ENCODE data around the gene BCL11A.
"Not testable (repeated sequence)": the region's sequence is repeated elsewhere in the genome, so short reads cannot be mapped to it uniquely, and the experiment has no call there.

The BCL11A gene

DNA sequence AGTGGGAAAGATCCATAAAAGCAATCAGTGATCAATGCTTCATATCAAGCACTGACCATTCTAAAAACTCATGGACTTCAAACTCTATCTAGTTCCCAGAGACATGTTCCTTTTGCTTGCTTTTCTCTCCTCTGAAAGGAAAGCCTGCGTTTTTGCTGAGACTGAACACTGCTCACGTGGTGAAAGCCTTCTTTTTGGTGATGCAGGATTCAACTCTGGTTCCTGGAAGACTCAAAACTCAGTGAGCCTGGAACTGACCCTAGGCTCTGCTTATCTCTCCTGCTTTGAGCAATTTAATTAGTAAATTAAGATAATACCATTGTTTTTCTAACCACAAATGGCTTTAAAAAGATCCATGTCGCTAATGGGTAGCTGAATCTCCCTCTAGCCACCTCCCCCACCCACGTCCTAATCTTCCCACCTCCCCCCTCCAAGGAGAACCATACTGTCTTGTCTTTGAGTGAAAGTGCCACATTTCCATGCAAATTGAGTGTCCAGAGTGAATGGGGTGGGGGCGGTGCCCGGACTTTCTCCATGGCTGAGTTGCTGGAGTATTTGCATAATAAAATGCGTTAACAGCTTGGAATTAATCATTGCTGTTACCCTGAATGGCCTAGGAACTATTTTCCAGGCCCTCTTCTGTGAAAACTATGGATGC, 130.5 kb downstream of the BCL11A start:
- no peak for DNase-seq

DNA sequence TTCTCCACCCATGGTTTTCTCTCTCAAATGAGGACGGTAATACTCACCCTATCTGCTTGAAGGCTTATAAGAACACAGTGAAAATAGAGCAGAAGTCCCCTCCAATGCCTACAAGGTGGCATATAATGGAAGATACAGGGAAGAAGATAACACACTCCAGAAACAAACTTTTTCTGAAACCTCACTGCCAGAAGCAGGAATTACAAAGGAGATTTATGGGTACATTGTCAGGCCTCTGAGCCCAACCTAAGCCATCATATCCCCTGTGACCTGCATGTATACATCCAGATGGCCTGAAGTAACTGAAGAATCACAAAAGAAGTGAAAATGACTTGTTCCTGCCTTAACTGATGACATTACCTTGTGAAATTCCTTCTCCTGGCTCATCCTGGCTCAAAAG, 136.2 kb downstream of the BCL11A start:
- not testable (repeated sequence) for DNase-seq

DNA sequence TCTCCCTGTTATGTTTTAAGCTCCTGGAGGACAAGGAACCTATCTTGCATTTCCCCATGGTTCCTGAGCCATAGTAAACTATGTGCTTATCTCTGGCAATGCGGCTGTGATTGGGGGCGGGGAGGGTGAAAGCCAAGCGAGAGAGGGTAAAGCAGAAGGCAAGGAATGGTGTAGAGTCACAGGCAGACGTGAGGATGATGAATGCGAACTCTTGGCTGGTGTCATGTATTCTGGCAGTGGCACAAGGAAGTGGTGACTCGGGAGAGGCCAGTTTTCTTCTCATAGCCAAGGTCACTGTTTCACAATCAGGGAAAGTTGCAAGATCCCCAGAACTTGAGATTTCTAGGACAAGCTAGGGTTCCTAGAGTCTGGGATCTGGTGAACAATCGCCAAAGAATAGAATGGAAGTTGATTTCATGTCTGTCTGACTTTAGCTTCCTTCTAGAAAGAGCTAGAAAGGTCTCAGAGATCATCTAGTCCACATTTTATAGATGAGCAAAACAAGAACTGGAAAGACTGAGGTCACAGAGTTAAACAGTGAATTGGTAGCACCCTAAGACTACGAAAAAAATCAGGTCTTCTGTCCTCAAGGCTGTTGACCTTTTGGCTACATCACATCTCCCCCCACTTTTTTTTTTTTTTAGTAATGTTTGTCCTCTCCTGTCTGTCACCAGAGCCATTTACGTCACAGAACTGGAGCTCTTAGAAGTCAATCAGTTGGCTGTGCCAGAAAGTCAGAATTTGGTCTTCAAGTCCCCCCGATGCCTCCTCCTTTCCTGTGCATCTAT, 137.0 kb downstream of the BCL11A start:
- DNase-seq, result no peak

DNA sequence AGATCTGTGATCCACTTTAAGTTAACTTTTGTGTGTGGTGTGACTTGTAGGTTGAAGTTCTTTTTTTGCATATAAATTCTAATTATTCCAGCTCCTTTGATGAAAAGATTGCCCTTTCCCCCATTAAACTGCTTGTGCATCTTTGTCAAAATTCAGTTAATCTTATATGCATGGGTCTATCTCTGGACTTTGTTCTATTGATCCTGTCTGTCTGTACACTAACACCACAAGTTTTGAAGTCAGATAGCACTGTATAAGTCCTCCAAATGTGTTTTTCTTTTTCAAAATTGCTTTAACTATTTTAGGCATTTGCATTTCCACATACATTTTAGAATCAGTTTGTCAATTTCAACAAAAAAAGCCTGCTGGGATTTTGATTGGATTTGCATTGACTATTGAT, 137.6 kb downstream of the BCL11A start:
- DNase-seq, result no peak

DNA sequence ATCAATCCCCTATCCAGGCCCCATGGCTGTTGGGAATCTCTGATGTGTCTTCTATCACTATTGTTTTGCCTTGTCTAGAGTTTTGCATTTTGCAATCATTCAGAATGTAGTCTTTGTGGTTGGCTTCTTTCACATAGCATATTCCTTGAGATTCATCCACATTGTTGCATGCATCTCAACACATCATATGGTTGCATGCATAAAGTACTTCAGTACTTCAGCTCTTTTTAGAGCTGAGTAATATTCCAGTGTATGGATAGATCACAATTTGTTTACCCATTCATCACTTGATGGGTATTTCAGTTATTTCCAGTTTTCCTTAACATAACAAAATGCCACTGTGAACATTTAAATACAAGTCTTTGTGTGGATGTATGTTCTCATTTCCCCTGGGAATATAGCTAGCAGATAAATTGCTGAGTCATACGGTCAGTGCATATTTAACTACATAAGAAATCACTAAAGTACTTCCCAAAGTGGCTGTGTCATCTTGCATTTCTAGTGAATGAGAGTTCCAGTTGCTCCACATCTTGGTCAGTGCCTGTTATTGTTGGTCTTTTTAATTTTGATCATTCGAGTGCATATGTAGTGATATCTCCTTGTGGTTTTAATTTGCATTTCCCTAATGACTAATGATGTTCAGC, 138.8 kb downstream of the BCL11A start:
- DNase-seq, result no peak

DNA sequence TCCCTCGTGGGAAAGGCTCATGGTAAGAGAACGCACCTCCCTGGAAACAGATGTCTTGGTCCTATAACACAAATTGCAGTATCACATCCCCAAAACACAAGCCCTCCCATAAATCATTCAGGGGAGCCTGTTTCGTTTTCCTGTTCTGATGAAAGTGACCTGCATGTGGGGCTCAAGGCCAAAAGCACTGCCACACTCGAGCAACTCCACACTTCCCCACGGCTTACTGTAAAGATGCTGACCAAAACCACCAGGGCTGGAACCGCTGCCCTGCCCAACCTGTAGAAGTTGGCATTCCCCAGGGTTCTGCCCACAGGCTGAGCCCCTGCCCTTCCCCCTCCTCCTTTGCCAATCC, 139.7 kb downstream of the BCL11A start:
- DNase-seq, result no peak

DNA sequence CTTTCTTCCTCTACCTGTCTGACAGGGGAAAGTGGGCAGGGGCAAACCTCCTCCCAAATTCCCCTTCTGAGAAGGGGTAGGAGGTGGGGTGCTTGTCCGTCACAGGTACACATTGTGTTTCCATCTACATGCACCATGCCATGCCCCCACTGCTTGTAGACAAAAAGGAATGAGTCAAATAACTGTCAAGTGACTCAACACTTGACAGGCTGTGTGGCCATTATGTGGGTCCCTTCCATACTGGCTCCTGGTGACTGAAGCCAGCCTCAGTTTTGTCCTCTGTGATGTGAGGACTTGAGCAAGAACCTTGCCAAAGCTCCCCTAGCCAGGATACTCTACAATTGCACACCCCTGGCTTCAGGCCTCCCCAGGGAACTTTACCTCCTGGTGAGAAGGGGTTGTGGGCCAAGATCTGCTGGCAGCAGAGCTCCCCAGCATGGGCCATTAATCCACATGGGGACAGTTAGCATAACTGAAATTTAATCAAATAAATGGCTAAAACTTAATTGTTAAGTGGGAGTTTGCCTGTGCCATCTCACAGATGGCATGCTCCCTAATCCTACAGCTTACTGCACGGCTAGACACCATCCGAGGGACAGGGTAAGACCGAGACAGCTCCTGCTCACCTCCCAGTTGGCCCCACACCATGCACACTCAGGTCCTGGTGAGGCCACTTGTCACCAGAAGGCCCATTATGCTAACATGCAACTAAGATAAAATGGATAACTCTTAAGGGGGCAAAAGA, 140.2 kb downstream of the BCL11A start:
- no peak for DNase-seq

DNA sequence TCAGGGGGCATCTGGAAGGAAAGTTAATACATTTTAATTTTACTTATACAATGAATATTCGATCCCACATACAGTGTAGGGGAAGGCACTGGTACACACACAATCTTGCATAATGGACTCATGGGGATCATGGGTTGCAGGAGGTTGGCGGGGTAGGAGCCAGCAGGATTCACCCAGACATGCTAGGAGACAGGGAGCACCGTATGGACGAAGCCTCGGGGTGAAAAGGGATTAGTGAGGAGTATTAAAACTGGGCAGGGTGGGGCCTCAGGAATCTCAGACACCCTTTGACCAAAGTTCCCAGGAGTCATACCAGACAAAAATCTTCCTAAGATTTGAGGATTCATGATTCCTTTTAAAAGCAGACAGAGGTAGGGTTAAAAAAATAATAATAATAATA, 140.8 kb downstream of the BCL11A start:
- no peak for DNase-seq

DNA sequence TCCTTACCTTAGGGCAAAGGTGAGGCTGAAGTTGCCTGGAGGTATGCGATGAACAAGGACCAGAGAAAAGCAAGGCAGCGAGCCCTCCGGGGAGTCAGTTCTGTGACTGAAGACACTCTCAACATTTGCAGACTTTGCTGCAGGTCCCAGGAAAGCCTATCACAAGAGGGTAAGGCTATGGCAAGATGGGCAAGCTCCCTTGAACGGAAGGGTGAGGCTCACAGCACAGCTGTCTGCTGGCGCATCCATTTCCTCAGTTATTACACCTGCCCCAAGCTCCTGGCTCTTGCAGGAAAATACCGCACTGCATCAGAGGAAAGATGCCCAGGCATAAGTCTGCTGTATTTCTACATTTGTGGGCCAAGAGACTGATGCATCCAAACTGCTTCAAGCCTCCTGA, 141.4 kb downstream of the BCL11A start:
- DNase-seq, result no peak

DNA sequence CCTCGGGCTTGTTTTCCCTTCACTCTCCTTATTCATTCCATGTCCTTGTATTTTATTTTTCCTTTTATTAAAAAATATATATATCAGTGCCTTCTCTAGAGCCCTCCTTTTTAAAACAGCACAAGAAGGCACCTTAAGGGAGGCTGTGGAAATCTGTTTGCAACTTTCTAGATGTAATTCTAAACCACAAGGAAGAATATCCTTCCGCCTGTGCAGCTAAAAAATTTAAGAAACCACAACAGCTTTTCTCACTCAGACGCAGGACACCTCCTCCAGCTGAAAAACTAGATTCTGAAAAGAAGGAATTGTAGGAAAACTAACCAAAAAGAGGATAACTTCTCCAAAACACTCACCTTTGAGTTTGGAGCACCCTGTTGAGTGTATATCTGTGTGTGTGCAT, 142.2 kb downstream of the BCL11A start:
- no peak for DNase-seq

DNA sequence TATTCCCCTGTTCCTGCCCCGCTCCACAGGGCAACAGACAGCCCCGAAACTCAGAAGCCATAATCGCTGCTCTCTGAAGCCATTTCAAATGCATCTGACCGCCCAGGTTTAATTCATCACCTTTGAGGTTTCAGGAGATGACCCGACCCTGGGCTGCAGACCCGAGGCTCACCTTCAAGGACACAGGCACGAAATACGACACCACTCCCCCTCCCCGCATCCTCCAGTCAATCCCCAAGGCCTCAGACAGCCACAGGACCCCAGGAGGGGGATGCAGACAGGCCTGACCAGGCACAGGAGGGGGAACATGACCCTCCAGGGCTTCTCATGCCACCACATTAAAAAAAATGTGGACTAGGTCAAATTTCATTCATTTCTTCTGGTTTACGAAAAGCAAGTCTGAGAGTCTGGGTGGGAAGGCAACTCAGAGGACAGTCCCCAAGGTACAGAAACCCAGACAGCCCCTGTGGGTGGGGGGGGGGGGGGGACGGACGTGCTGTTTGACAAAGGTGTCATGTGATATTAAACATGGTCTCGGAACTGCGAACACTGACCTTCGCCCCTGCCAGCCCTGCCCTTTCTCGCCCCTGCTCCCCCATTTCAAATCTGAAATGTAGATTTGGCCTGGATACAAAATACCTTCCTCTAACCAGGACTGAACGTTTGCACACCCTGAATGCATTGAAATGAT, 142.9 kb downstream of the BCL11A start:
- DNase-seq, result no peak

DNA sequence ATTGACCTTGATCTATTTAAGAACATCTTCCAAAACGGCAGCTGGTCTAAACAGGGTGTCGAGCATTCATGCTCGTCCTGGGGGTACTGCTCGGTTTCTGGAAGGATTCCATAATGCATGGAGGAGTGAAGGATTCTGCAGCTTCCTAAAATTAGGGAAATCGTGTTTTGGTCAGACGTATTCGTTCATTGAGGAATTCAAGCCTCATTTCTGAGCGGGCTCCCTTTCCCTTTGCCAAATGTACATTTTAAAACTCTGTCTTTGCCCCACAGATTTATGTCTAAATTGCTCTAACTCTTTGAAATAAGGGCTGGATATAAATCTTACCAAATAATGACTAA, 144.0 kb downstream of the BCL11A start:
- no peak for DNase-seq

DNA sequence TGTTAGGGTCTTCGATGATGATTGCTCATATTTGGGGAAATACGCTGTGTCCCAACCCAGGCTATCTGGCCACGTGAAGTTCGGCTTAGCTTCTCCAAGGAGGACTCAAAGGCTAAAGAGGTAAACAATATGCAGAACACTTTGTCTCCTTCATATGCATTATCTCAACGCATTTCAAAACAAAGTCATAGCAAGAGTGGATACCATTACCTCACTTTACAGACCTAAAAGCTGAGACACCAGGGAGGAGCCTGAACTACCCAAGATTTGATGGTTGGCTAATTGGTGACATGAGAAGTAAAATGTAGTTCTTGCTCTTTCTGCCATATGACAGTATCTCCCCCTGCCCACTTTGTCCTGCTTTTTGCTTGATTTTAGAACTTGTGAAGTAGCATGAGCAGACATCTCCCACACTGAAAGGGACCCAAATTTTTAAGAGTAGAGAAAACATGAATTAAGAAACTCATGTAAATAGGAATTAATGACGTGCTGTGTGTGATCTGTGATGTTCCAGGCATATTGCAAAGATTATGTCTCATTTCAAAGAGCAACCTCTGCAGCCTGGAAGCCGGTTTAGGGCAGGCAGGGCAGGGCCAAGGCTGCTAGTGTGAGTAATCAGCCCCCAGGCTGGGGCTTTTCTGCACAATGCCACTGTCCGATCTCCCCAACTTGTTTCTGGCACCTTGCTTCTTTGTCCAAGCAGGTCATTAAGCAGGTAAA, 144.5 kb downstream of the BCL11A start:
- no peak for DNase-seq

DNA sequence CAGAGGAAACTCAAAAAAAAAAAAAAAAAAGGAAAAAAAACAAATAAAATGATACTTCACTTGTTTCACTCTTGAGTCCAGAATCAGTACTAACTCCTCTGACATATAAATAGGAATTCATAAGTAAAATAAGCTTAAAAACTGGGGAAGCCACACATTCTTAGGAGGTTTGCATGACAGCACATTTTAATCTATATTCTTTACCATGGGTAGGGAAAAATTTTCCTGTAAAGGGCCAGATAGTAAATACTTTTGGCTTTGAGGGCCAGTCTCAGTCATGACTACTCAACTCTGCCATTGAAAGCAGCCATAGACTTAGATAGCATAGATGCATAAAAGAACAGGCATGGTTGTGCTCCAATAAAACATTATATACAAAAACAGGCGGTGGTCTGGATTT, 145.2 kb downstream of the BCL11A start:
- no peak for DNase-seq

DNA sequence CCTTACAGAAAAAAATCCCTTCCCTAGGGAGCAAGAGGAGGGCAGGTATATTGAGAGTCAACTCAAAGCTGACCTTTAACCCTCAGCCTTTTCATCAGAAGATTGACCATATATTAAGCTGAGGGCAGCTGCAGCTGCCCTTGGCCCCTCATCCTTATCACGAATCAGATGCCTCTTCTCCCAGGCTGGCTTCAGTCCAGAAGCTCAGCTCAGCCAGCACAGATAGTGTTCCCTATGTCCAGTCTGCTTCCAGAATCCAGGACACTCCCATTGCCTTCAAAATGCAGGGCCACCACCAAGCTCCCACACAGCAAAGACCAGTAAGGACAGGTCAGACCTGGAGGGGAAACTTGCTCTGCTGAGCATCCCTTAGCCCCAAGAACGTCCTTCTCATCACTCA, 146.1 kb downstream of the BCL11A start:
- no peak for DNase-seq

DNA sequence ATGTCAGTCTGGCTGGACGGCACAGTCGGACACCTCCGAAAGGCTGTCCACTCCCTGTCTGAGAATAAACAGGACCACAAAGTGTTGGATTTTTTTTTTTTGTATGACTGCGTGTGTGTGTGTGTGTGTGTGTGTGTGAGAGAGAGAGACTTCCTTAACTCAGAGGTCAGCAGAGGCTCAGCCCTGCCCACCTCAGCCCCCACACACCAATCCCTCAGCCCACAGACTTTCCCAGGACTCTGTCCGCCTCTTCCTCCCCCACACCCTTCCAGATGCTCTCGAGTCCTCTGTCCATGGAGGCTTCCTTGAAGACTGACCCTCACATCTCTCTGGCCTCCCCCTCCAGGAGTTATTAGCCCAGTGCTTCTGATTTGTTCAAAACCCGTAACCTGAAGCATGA, 147.3 kb downstream of the BCL11A start:
- no peak for DNase-seq

DNA sequence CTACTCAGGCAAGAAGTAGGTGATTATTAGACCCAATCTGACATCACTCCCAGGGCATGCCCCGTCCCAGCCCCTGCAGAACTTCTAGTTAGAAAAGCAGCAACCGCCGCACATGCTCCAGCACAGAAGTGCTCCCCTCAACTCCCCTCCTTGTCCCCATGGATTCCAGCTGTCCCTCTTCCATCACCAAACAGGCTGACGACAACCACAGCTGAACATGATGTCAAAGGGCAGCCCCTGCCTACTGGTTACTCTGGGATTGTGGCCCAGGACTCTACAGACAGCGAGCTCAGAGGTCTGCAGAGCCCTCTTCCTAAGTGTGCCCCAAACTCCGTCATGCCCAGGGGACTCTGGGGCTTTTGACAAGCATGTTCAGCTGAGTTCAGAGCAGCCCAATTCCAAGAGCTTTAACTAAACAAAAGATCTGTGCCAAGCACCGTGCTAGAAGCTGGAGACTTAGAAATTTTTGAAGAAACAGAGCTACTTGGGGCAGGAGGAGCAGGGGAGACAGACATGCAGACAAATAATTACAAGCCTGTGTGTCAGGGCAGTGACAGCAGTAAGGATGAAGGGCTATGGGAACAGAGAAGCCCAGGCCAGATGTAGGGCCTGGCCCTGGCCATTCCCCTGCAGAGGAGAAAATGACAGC, 148.1 kb downstream of the BCL11A start:
- no peak for DNase-seq
